Measurements from ENCODE around the gene RPL32. TPM values are rescaled to one million over a fixed set of nuclear protein-coding genes. Genes with fewer than 3 reads are reported as not detected.
"Not testable (repeated sequence)": the region's sequence is repeated elsewhere in the genome, so short reads cannot be mapped to it uniquely, and the experiment has no call there.

The RPL32 gene
- total RNA-seq, 1 experiment from 2014 or later, result 400 TPM

DNA sequence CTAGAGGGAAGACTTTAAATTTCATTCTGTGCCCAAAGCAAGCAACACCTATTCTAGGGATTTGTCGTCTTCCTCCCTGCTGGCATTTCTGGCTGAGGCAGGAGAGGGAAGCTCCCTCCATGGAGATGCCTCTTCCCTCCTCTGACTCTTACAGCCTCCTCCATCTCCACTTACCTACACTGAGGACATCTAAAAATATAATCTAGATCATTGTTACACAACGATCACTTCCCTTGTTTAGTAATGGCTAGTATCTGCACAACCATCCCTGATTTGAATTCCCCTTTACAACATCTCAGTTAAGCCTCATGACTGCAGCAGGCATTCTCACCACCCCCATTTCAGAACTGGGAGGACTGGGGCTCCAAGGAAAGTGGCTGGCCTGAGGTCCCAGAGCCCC lies 12.5 kb upstream of the RPL32 start:
- H3K27me3 ChIP-seq (replicated peaks); H3K9me3 ChIP-seq (replicated peaks); H3K4me1 ChIP-seq (replicated peaks); H3K36me3 ChIP-seq; DNase-seq (ENCODE audit: low read depth in 1 of 2, low spot score in 2 of 2); H3K4me3 ChIP-seq; H3K27ac ChIP-seq: not testable (repeated sequence)

DNA sequence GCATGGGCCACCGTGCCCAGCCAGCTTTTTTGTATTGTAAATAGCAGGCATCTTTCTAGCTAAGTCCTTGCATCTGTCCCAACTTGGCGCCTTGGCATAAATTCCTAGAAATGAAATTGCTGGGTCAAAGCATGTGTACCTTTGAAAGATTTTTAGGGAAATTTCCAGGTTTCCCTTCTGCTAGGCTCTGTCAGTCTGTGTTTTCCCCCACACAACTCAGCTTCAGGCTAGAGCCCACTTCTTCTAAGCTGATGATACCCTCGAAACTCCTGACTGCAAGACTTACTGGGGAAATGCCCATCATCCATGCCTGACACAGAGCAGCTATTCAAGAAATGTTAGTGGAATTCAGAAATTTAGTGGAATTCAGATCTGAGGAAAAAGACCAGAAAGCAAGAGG lies 10.8 kb upstream of the RPL32 start:
- DNase-seq (ENCODE audit: low read depth in 1 of 2, low spot score in 2 of 2), result no peak
- H3K9me3 ChIP-seq (replicated peaks), result no peaks in the 10 kb centered on the region
- no peaks in the 10 kb centered on the region for H3K4me1 ChIP-seq (replicated peaks)
- no peak overlapping the region for H3K27ac ChIP-seq
- H3K27me3 ChIP-seq (replicated peaks), result no peaks in the 10 kb centered on the region
- H3K36me3 ChIP-seq, result no peaks in the 10 kb centered on the region
- H3K4me3 ChIP-seq, result no peak overlapping the region

DNA sequence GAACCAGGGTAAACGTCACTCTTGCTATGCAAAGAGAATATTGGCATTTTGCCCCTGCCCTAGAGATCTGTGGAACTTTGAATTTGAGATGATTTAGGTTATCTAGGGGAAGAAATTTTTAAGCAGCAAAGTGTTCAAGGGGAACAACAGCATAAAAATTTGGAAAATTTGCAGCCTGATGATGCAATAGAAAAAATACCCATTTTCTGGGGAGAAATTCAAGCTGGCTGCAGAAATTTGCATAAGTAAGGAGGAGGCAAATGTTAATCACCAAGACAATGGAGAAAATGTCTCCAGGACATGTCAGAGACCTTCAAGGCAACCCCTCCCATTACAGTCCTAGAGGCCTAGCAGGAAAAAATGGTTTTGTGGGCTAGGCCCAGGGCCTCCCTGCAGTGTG lies 4.4 kb upstream of the RPL32 start:
- Histone ChIP-seq H3K27me3 (replicated peaks) (no peaks in the 10 kb centered on the region), H3K4me3 (no peak overlapping the region), H3K27ac (no peak overlapping the region), H3K9me3 (replicated peaks) (no peaks in the 10 kb centered on the region; the same call in 1 of the 2 replicates), H3K4me1 (replicated peaks) (no peaks in the 10 kb centered on the region), H3K36me3 (peaks cover 5% of the 10 kb centered on the region)
- DNase-seq (ENCODE audit: low read depth in 1 of 2, low spot score in 2 of 2), result no peak

DNA sequence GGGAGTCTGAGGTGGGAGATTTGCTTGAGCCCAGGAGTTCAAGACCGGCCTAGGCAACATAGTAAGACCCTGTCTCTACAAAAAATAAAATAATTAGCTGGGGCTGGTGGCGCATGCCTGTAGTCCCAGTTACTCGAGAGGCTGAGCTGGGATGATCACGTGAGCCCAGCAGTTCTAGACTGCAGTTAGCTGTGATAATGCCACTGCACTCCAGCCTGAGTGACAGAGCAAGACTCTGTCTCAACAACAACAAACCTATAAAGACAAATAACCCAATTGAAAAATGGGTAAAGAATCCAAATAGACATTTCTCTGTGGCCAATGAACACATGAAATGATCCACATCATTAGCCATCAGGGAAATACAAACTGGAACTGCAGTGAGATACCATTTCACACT lies 1.1 kb upstream of the RPL32 start:
- peaks cover 38% of the 10 kb centered on the region for H3K36me3 ChIP-seq
- H3K27me3 ChIP-seq (replicated peaks), result no peaks in the 10 kb centered on the region
- no peak for DNase-seq (ENCODE audit: low read depth in 1 of 2, low spot score in 2 of 2)
- H3K9me3 ChIP-seq (replicated peaks), result no peaks in the 10 kb centered on the region; the same call in 1 of the 2 replicates
- peaks cover 9% of the 10 kb centered on the region for H3K4me1 ChIP-seq (replicated peaks)
- H3K27ac ChIP-seq, result no peak overlapping the region
- no peak overlapping the region for H3K4me3 ChIP-seq

DNA sequence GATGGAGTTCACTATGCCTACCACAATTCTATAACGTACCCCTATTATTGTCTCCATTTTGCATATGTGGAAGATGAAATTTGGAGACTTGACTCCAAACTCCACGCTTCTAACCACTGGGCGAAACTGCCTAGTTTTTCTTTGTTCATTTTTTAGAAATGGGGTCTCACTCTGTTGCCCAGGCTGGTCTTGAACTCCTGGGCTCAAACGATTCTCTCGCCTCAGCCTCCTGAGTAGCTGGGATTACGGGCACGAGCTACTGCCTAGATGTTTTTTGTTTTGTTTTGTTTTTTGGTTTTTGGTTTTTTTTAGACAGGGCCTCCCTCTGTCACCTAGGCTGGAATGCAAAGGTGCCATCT lies 584 bp upstream of the RPL32 start:
- peak overlapping the region; percentile 99 for H3K27ac ChIP-seq

DNA sequence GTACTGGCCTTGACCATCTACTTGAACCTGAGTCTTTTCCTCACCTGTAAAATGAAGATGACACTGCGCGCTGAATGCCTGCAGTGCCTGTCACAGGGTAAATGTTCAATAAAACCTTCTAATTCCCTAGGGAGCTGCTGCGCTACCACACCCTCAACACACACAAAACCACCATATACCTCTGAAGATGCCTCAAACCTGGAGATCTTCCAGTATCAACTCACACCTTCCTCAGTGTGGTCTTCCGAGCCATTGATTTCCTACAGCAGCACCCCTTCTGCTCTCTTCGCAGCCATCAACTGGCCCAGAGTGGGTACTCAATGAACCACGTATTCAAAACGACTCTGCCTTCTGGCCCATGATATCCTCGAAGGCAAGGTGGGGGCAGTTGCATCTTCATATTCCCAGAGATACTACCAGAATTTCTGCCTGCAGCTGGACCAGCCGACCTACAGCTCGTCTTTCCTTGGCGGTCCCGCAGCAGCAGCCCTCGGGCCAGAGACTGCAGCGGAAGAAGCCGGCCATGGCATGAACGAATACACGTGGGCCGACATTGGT lies 695 bp downstream of the RPL32 start:
- H3K27me3 ChIP-seq (replicated peaks), result no peaks in the 10 kb centered on the region
- H3K9me3 ChIP-seq (replicated peaks), result no peaks in the 10 kb centered on the region; the same call in 1 of the 2 replicates
- no peak for DNase-seq (ENCODE audit: low read depth in 1 of 2, low spot score in 2 of 2)
- peaks cover 9% of the 10 kb centered on the region for H3K4me1 ChIP-seq (replicated peaks)
- H3K27ac ChIP-seq, result peak overlapping the region; percentile 99
- peaks cover 56% of the 10 kb centered on the region for H3K36me3 ChIP-seq
- peak overlapping the region; percentile 82 for H3K4me3 ChIP-seq

More for the DNA sequence above, 584 bp upstream of the RPL32 start:
- Histone ChIP-seq H3K9me3 (replicated peaks) (no peaks in the 10 kb centered on the region; the same call in 1 of the 2 replicates), H3K36me3 (peaks cover 43% of the 10 kb centered on the region), H3K27me3 (replicated peaks) (no peaks in the 10 kb centered on the region), H3K4me1 (replicated peaks) (peaks cover 9% of the 10 kb centered on the region), H3K4me3 (peak overlapping the region; percentile 82)
- no peak for DNase-seq (ENCODE audit: low read depth in 1 of 2, low spot score in 2 of 2)

DNA sequence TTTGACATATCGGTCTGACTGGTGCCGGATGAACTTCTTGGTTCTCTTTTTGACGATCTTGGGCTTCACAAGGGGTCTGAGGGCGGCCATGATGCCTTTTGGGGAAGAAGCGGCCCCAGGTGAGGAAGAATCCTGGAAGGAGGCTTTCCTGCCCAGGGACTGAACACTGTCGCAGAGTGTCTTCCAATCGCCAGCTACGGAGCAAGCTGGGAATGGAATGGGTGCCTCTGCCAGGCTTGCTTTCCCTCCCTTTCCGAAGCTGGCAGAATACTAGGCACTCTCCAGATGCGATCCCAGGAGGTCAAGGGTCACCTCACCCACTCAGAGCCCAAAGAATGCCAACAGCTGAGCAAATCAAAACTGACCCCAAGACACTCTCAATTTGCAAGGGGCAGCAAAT lies 1.2 kb downstream of the RPL32 start:
- not testable (repeated sequence) for H3K27me3 ChIP-seq (replicated peaks); H3K4me1 ChIP-seq (replicated peaks); DNase-seq (ENCODE audit: low read depth in 1 of 2, low spot score in 2 of 2); H3K9me3 ChIP-seq (replicated peaks)
- peaks cover 62% of the 10 kb centered on the region for H3K36me3 ChIP-seq
- H3K27ac ChIP-seq, result peak overlapping the region; percentile 99; the same call in 1 of the 2 replicates
- H3K4me3 ChIP-seq, result peak overlapping the region; percentile 82

DNA sequence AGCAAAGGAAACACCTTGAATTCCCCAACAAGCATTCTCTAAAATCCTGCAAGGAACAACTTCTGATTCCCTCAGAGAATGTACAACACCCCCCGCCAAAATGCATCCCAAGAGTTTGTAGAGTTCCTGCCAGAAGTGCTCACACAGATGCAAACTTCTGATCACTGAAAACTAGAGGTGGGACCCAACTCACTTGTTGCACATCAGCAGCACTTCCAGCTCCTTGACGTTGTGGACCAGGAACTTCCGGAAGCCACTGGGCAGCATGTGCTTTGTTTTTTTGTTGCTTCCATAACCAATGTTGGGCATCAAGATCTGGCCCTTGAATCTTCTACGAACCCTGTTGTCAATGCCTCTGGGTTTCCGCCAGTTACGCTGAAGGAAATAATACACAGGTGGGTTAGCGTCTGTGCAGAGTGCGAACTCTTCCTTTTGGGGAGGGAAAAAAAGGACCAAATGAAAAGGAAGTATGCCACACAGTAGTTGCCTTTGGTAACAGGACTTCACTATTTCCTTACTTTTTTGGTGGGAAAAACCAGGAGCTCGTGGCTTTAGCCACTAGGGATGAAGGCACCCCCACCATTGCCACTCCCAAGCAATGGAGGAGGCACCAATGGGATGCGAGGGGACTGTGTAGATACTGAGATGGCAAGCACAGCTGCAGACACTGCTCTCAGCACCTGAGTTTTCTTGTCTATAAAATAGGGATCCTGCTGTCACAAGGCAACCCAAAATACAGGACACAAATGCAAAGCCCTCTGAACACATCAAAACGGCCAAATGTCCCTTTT lies 2.0 kb downstream of the RPL32 start:
- no peaks in the 10 kb centered on the region for H3K27me3 ChIP-seq (replicated peaks)
- no peak overlapping the region for H3K4me3 ChIP-seq
- H3K36me3 ChIP-seq, result peaks cover 69% of the 10 kb centered on the region
- DNase-seq (ENCODE audit: low read depth in 1 of 2, low spot score in 2 of 2), result no peak
- H3K27ac ChIP-seq, result no peak overlapping the region
- peaks cover 9% of the 10 kb centered on the region for H3K4me1 ChIP-seq (replicated peaks)
- no peaks in the 10 kb centered on the region; the same call in 1 of the 2 replicates for H3K9me3 ChIP-seq (replicated peaks)

DNA sequence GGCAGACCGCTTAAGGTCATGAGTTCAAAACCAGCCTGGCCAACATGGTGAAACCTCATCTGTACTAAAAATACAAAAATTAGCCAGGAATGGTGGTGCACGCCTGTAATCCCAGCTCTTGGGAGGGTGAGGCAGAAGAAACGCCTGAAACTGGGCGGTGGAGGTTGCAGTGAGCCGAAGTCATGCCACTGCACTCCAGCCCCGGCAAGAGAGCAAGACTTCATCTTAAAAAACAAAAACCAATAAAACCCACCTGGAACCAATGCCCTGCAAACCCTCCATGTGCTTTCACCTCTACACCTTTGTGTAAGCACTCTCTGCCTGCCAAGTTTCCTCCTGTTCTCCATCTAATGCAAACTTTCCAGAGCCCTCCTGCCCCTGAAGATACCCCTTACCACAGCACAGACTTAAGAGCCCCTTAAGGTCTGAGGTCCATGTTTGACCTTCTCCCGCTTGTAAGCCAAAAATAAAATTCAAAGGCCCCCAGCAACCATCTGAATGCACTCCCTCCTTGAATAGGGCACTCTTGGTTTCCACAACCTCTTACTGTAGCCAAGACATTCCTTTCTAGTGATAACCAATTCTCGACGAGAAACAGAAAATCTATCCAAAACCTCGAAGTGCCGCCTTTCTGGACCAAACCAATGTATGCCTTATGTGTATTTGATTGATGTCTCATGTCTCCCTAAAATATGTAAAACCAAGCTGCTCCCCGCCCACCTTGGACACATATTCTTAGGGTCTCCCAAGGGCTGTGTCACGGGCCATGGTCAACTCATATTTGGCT lies 3.0 kb downstream of the RPL32 start:
- Histone ChIP-seq H3K4me3 (no peak overlapping the region), H3K9me3 (replicated peaks) (no peaks in the 10 kb centered on the region; the same call in 1 of the 2 replicates), H3K4me1 (replicated peaks) (peaks cover 9% of the 10 kb centered on the region), H3K27ac (no peak overlapping the region), H3K36me3 (peaks cover 79% of the 10 kb centered on the region), H3K27me3 (replicated peaks) (no peaks in the 10 kb centered on the region)
- no peak for DNase-seq (ENCODE audit: low read depth in 1 of 2, low spot score in 2 of 2)

DNA sequence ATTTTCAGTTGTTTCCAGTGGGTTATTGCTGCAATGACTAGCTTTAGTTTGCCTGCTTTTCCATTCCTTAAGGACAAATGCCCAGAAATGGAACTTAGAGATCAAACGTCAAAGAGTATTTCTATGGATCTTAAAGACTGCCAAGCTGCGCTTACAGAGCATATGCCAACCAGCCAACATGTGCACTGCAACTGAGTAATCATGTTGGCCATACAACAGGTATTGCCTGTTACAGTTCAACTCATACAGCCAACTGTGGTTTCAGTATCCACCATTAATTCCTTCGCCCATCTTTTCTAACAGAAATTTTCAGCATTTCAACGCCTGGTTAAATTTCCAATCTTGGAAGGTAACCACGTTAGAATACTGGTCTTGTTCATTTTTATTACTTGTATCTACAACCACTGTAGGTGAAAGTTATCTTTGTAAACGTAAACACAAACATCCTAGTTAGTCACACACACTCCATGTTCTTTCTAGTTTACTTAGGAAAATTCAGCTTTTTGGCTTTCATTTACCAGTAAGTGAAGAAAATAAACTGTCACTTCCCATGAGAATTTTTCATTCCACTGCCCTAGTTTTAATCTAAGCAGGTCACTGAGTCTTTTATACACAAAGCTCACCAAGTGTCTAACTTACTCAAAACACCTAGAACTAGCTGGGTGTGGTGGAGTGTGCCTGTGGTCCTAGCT lies 3.9 kb downstream of the RPL32 start:
- Histone ChIP-seq H3K4me1 (replicated peaks) (peaks cover 9% of the 10 kb centered on the region), H3K27ac (no peak overlapping the region), H3K9me3 (replicated peaks) (no peaks in the 10 kb centered on the region; the same call in 1 of the 2 replicates), H3K4me3 (no peak overlapping the region), H3K36me3 (peaks cover 89% of the 10 kb centered on the region), H3K27me3 (replicated peaks) (no peaks in the 10 kb centered on the region)
- DNase-seq (ENCODE audit: low read depth in 1 of 2, low spot score in 2 of 2), result no peak

DNA sequence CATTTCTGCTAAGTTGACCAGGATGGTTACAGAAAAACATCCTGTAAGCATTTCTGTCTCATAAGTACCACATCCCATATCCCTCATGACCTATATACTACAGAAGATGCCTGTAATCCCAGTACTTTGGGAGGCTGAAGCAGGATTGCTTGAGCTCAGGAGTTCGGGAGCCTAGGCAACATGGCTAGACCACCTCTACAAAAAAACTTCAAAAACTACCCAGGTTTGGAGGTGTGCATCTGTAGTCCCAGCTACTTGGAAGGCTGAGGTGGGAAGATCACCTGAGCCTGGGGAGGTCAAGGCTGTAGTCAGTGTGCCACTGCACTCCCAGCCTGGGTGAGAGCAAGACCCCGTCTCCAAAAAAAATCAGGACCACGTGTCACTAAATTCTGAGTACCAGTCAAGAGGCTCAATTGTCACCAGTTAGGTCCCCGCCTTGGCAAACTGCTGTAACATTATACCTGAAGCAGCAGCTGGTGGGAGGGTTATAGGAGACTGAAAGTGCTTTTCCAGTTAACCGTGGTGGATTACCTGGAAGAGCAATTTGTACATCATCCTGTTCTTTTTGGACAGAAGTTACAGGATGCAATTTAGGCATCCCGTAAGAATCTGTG lies 6.2 kb downstream of the RPL32 start:
- peaks cover 9% of the 10 kb centered on the region for H3K4me1 ChIP-seq (replicated peaks)
- no peak overlapping the region for H3K4me3 ChIP-seq
- H3K36me3 ChIP-seq, result peaks cover 100% of the 10 kb centered on the region
- H3K9me3 ChIP-seq (replicated peaks), result no peaks in the 10 kb centered on the region
- no peaks in the 10 kb centered on the region for H3K27me3 ChIP-seq (replicated peaks)
- no peak overlapping the region for H3K27ac ChIP-seq
- DNase-seq (ENCODE audit: low read depth in 1 of 2, low spot score in 2 of 2), result no peak

DNA sequence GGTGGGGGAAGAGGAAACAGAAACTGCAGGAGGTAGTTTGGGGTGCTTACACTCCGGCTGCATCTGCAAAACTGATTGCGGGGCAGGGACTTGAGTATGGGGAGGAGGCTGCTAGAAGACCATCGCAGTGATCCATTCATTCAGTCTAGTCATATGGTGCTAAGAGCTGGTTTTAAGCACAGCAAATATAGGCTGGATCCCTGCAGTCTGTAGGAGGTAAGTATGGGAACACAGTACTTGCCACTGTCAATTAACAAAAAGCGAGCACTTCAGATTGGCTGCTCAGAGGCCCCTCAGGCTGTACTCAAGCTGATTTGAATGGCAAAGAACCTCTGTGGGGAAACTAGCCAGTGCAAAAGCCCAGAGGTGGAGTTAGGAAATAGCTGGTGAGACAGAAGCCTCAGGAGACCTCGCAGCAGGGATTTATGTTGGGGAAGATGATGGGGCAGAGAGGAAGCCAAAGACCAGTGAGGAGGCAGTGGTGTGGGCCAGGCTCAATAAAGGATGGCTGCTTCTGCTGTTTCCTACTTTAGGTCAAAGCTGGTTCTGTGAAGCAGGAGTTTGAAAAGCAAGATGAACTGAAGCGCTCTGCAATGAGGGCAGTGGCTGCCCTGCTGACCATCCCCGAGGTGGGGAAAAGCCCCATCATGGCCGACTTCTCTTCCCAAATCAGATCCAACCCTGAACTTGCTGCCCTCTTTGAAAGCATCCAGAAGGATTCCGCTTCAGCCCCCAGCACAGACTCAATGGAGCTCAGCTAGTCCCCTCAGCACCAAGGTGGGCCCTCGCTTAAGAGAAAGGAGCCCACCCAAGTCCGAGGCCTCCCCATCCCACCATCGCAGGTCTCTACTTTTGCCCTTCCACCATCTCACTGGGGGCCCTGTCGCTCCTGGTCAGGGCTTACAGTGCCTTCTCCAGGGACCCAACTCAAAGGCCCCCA lies 7.9 kb downstream of the RPL32 start:
- H3K36me3 ChIP-seq, result peaks cover 85% of the 10 kb centered on the region
- no peaks in the 10 kb centered on the region for H3K4me1 ChIP-seq (replicated peaks)
- H3K27ac ChIP-seq, result no peak overlapping the region
- DNase-seq (ENCODE audit: low read depth in 1 of 2, low spot score in 2 of 2), result no peak
- no peaks in the 10 kb centered on the region for H3K9me3 ChIP-seq (replicated peaks)
- no peaks in the 10 kb centered on the region for H3K27me3 ChIP-seq (replicated peaks)
- no peak overlapping the region for H3K4me3 ChIP-seq

Data from SJSA1 (cell line).